Measurements from ENCODE around the gene TBC1D20. TPM values are rescaled to one million over a fixed set of nuclear protein-coding genes. Genes with fewer than 3 reads are reported as not detected.
A peak's percentile ranks its signal among the peaks of the same experiment; 100 is the strongest.

The TBC1D20 gene
- total RNA-seq, 1 experiment from 2014 or later = 32.3 TPM

GRCh38 chr20:436476-436875 is 25.9 kb downstream of the TBC1D20 start:
- ATAC-seq (no peak), DNase-seq (ENCODE audit: low read depth, low spot score) (no peak)
- Histone ChIP-seq H2AFZ (ENCODE audit: low read depth, low read length, poor library complexity, severe bottlenecking) (no peak overlapping the region), H3K36me3 (ENCODE audit: control insufficient read depth in 1 of 2, insufficient read depth in 2 of 2, low read length in 2 of 2) (peaks cover 29 to 52% of the 10 kb centered on the region in 2 experiments), H3K9me3 (ENCODE audit: control insufficient read depth in 1 of 2, insufficient read depth in 1 of 2, low read depth in 1 of 2, low read length in 2 of 2) (no peaks in the 10 kb centered on the region), H4K20me1 (ENCODE audit: insufficient read depth) (no peaks in the 10 kb centered on the region), H3K27ac (ENCODE audit: low read depth, low read length) (no peak overlapping the region), H3K4me2 (ENCODE audit: low read length) (no peak overlapping the region), H3K9me2 (ENCODE audit: insufficient read depth) (no peaks in the 10 kb centered on the region), H3K79me2 (ENCODE audit: insufficient read depth, low read length) (no peaks in the 10 kb centered on the region), H3K4me1 (ENCODE audit: control insufficient read depth in 1 of 2, insufficient read depth in 2 of 2, low read length in 2 of 2) (peaks cover 0 to 5% of the 10 kb centered on the region in 2 experiments; a peak in 1 of 4 replicates), H3K9ac (ENCODE audit: low read length) (no peak overlapping the region), H3K4me3 (replicated peaks in 1 of 2; ENCODE audit: low read depth in 1 of 2, low read length in 2 of 2) (no peak overlapping the region), H3K27me3 (ENCODE audit: insufficient read depth, low read length) (no peaks in the 10 kb centered on the region)
- ChIA-PET POLR2A (interaction anchor here (1.0 kb wide), 1 partner anchor 14 kb away, joined by 3 read pairs; no protein-coding TSS in a partner anchor), CTCF (interaction anchor here (1.4 to 1.5 kb wide), 2 partner anchors 74 to 302 kb away, joined by 3 read pairs; no protein-coding TSS in a partner anchor), RAD21 (ENCODE audit: low non-redundant PET in 1 of 2, low total read pairs in 2 of 2, uncharacterized antibody in 2 of 2, unreplicated experiment in 2 of 2) (no interaction called here)
- intact Hi-C loops (cut with micrococcal nuclease) = no loop called here
- TSS peak; percentile 21 for BruUV-seq (replicated peaks)
- TF ChIP-seq CTCF (IDR thresholded peaks at IDR 0.05 in 2 of 3, conservative IDR thresholded peaks at IDR 0.05 in 1 of 3; ENCODE audit: borderline replicate concordance in 1 of 3, insufficient read depth in 1 of 3, low read depth in 2 of 3, low read length in 2 of 3) (no peak), ZBTB33 (IDR thresholded peaks at IDR 0.05; ENCODE audit: extremely low read depth, insufficient replicate concordance, low read length) (no peak), CEBPB (IDR thresholded peaks at IDR 0.05; ENCODE audit: low read depth) (no peak), MAX (IDR thresholded peaks at IDR 0.05) (no peak)
